Measurements from ENCODE around the gene HHIPL1.

Gene HHIPL1

GRCh38 chr14:99612738-99613330, 32.1 kb upstream of the HHIPL1 start:
- Histone ChIP-seq H3K27me3 (ENCODE audit: low read depth, low read length) (no peaks in the 10 kb centered on the region), H3K4me1 (ENCODE audit: control insufficient read depth in 1 of 2, insufficient read depth in 2 of 2, low read length in 2 of 2) (peaks cover 0 to 6% of the 10 kb centered on the region in 2 donors), H3K27ac (ENCODE audit: low read length) (no peak overlapping the region)

GRCh38 chr14:99615497-99616157, 29.3 kb upstream of the HHIPL1 start:
- H3K4me1 ChIP-seq (ENCODE audit: control insufficient read depth in 1 of 2, insufficient read depth in 2 of 2, low read length in 2 of 2), result peaks cover 0 to 6% of the 10 kb centered on the region in 2 donors
- no peak overlapping the region for H3K4me3 ChIP-seq (ENCODE audit: low read depth in 1 of 2, low read length in 2 of 2)
- no peaks in the 10 kb centered on the region for H3K27me3 ChIP-seq (ENCODE audit: low read depth, low read length)
- H3K36me3 ChIP-seq (ENCODE audit: control insufficient read depth in 1 of 2, insufficient read depth in 2 of 2, low read length in 2 of 2), result no peaks in the 10 kb centered on the region
- H3K9me3 ChIP-seq (ENCODE audit: control insufficient read depth in 1 of 2, low read length in 2 of 2), result no peaks in the 10 kb centered on the region
- no peak overlapping the region for H3K27ac ChIP-seq (ENCODE audit: low read length)

More at GRCh38 chr14:99612738-99613330, 32.1 kb upstream of the HHIPL1 start:
- Histone ChIP-seq H3K9me3 (ENCODE audit: control insufficient read depth in 1 of 2, low read length in 2 of 2) (no peaks in the 10 kb centered on the region), H3K4me3 (ENCODE audit: low read depth in 1 of 2, low read length in 2 of 2) (no peak overlapping the region), H3K36me3 (ENCODE audit: control insufficient read depth in 1 of 2, insufficient read depth in 2 of 2, low read length in 2 of 2) (no peaks in the 10 kb centered on the region)

- H3K36me3 ChIP-seq (ENCODE audit: control insufficient read depth in 1 of 2, insufficient read depth in 2 of 2, low read length in 2 of 2), result no peaks in the 10 kb centered on the region
- no peaks in the 10 kb centered on the region for H3K27me3 ChIP-seq (ENCODE audit: low read depth, low read length)
- H3K27ac ChIP-seq (ENCODE audit: low read length), result no peak overlapping the region
- no peaks in the 10 kb centered on the region for H3K9me3 ChIP-seq (ENCODE audit: control insufficient read depth in 1 of 2, low read length in 2 of 2)
- no peak overlapping the region for H3K4me3 ChIP-seq (ENCODE audit: low read depth in 1 of 2, low read length in 2 of 2)
- H3K4me1 ChIP-seq (ENCODE audit: control insufficient read depth in 1 of 2, insufficient read depth in 2 of 2, low read length in 2 of 2), result peaks cover 0 to 6% of the 10 kb centered on the region in 2 donors
These were observed 27.8 kb upstream of the HHIPL1 start for GRCh38 chr14:99616832-99617800.

GRCh38 chr14:99619835-99620834, 24.8 kb upstream of the HHIPL1 start:
- H3K4me1 ChIP-seq (ENCODE audit: control insufficient read depth in 1 of 2, insufficient read depth in 2 of 2, low read length in 2 of 2), result peaks cover 0 to 6% of the 10 kb centered on the region in 2 donors
- no peak overlapping the region for H3K4me3 ChIP-seq (ENCODE audit: low read depth in 1 of 2, low read length in 2 of 2)
- H3K27me3 ChIP-seq (ENCODE audit: low read depth, low read length), result no peaks in the 10 kb centered on the region
- H3K27ac ChIP-seq (ENCODE audit: low read length), result no peak overlapping the region
- no peaks in the 10 kb centered on the region for H3K36me3 ChIP-seq (ENCODE audit: control insufficient read depth in 1 of 2, insufficient read depth in 2 of 2, low read length in 2 of 2)
- no peaks in the 10 kb centered on the region for H3K9me3 ChIP-seq (ENCODE audit: control insufficient read depth in 1 of 2, low read length in 2 of 2)

- Histone ChIP-seq H3K4me1 (ENCODE audit: control insufficient read depth in 1 of 2, insufficient read depth in 2 of 2, low read length in 2 of 2) (peaks cover 0 to 6% of the 10 kb centered on the region in 2 donors), H3K27me3 (ENCODE audit: low read depth, low read length) (no peaks in the 10 kb centered on the region), H3K9me3 (ENCODE audit: control insufficient read depth in 1 of 2, low read length in 2 of 2) (no peaks in the 10 kb centered on the region)
These were observed 23.0 kb upstream of the HHIPL1 start for GRCh38 chr14:99621948-99622347.

GRCh38 chr14:99624024-99624423, 20.9 kb upstream of the HHIPL1 start:
- H3K4me1 ChIP-seq (ENCODE audit: control insufficient read depth in 1 of 2, insufficient read depth in 2 of 2, low read length in 2 of 2), result peaks cover 0 to 6% of the 10 kb centered on the region in 2 donors
- H3K4me3 ChIP-seq (ENCODE audit: low read depth in 1 of 2, low read length in 2 of 2), result no peak overlapping the region
- H3K27ac ChIP-seq (ENCODE audit: low read length), result no peak overlapping the region
- H3K9me3 ChIP-seq (ENCODE audit: control insufficient read depth in 1 of 2, low read length in 2 of 2), result no peaks in the 10 kb centered on the region
- no peaks in the 10 kb centered on the region for H3K27me3 ChIP-seq (ENCODE audit: low read depth, low read length)
- no peaks in the 10 kb centered on the region for H3K36me3 ChIP-seq (ENCODE audit: control insufficient read depth in 1 of 2, insufficient read depth in 2 of 2, low read length in 2 of 2)

More at GRCh38 chr14:99621948-99622347, 23.0 kb upstream of the HHIPL1 start:
- Histone ChIP-seq H3K27ac (ENCODE audit: low read length) (no peak overlapping the region), H3K36me3 (ENCODE audit: control insufficient read depth in 1 of 2, insufficient read depth in 2 of 2, low read length in 2 of 2) (no peaks in the 10 kb centered on the region), H3K4me3 (ENCODE audit: low read depth in 1 of 2, low read length in 2 of 2) (no peak overlapping the region)

- Histone ChIP-seq H3K36me3 (ENCODE audit: control insufficient read depth in 1 of 2, insufficient read depth in 2 of 2, low read length in 2 of 2) (no peaks in the 10 kb centered on the region), H3K4me3 (ENCODE audit: low read depth in 1 of 2, low read length in 2 of 2) (no peak overlapping the region), H3K27me3 (ENCODE audit: low read depth, low read length) (no peaks in the 10 kb centered on the region), H3K4me1 (ENCODE audit: control insufficient read depth in 1 of 2, insufficient read depth in 2 of 2, low read length in 2 of 2) (peaks cover 0 to 6% of the 10 kb centered on the region in 2 donors), H3K27ac (ENCODE audit: low read length) (no peak overlapping the region), H3K9me3 (ENCODE audit: control insufficient read depth in 1 of 2, low read length in 2 of 2) (no peaks in the 10 kb centered on the region)
These were observed 20.0 kb upstream of the HHIPL1 start for GRCh38 chr14:99624971-99625370.

- Histone ChIP-seq H3K4me1 (ENCODE audit: control insufficient read depth in 1 of 2, insufficient read depth in 2 of 2, low read length in 2 of 2) (peaks cover 0 to 6% of the 10 kb centered on the region in 2 donors), H3K36me3 (ENCODE audit: control insufficient read depth in 1 of 2, insufficient read depth in 2 of 2, low read length in 2 of 2) (no peaks in the 10 kb centered on the region), H3K4me3 (ENCODE audit: low read depth in 1 of 2, low read length in 2 of 2) (no peak overlapping the region), H3K27me3 (ENCODE audit: low read depth, low read length) (no peaks in the 10 kb centered on the region), H3K9me3 (ENCODE audit: control insufficient read depth in 1 of 2, low read length in 2 of 2) (no peaks in the 10 kb centered on the region), H3K27ac (ENCODE audit: low read length) (no peak overlapping the region)
These were observed 19.5 kb upstream of the HHIPL1 start for GRCh38 chr14:99625476-99625875.

- H3K4me1 ChIP-seq (ENCODE audit: control insufficient read depth in 1 of 2, insufficient read depth in 2 of 2, low read length in 2 of 2), result peaks cover 0 to 6% of the 10 kb centered on the region in 2 donors
- H3K4me3 ChIP-seq (ENCODE audit: low read depth in 1 of 2, low read length in 2 of 2), result no peak overlapping the region
- H3K27me3 ChIP-seq (ENCODE audit: low read depth, low read length), result no peaks in the 10 kb centered on the region
- no peak overlapping the region for H3K27ac ChIP-seq (ENCODE audit: low read length)
- no peaks in the 10 kb centered on the region for H3K9me3 ChIP-seq (ENCODE audit: control insufficient read depth in 1 of 2, low read length in 2 of 2)
- H3K36me3 ChIP-seq (ENCODE audit: control insufficient read depth in 1 of 2, insufficient read depth in 2 of 2, low read length in 2 of 2), result no peaks in the 10 kb centered on the region
These were observed 18.8 kb upstream of the HHIPL1 start for GRCh38 chr14:99626041-99626648.

GRCh38 chr14:99627100-99627499, 17.8 kb upstream of the HHIPL1 start:
- Histone ChIP-seq H3K9me3 (ENCODE audit: control insufficient read depth in 1 of 2, low read length in 2 of 2) (no peaks in the 10 kb centered on the region), H3K27me3 (ENCODE audit: low read depth, low read length) (no peaks in the 10 kb centered on the region), H3K36me3 (ENCODE audit: control insufficient read depth in 1 of 2, insufficient read depth in 2 of 2, low read length in 2 of 2) (no peaks in the 10 kb centered on the region), H3K4me3 (ENCODE audit: low read depth in 1 of 2, low read length in 2 of 2) (no peak overlapping the region), H3K4me1 (ENCODE audit: control insufficient read depth in 1 of 2, insufficient read depth in 2 of 2, low read length in 2 of 2) (peaks cover 0 to 6% of the 10 kb centered on the region in 2 donors), H3K27ac (ENCODE audit: low read length) (no peak overlapping the region)

Data from muscle layer of duodenum (tissue), 2 donors.